GM12874 (cell line): ENCODE data around the gene SOX21.

Source experiments
- TF ChIP-seq, protein P1 (sequence below): IDR thresholded peaks from 2 replicates; pipeline ENCODE4 v1.5.1; 2011; ENCODE audit warnings: low read depth, mild to moderate bottlenecking, control low read depth, low read length, moderate library complexity; ENCODE audit not compliant: insufficient read depth

The SOX21 gene

GRCh38 chr13:94682229-94682628, 30.1 kb downstream of the SOX21 start:
- TF ChIP-seq, protein P1, sequence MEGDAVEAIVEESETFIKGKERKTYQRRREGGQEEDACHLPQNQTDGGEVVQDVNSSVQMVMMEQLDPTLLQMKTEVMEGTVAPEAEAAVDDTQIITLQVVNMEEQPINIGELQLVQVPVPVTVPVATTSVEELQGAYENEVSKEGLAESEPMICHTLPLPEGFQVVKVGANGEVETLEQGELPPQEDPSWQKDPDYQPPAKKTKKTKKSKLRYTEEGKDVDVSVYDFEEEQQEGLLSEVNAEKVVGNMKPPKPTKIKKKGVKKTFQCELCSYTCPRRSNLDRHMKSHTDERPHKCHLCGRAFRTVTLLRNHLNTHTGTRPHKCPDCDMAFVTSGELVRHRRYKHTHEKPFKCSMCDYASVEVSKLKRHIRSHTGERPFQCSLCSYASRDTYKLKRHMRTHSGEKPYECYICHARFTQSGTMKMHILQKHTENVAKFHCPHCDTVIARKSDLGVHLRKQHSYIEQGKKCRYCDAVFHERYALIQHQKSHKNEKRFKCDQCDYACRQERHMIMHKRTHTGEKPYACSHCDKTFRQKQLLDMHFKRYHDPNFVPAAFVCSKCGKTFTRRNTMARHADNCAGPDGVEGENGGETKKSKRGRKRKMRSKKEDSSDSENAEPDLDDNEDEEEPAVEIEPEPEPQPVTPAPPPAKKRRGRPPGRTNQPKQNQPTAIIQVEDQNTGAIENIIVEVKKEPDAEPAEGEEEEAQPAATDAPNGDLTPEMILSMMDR = no peak

DNA sequence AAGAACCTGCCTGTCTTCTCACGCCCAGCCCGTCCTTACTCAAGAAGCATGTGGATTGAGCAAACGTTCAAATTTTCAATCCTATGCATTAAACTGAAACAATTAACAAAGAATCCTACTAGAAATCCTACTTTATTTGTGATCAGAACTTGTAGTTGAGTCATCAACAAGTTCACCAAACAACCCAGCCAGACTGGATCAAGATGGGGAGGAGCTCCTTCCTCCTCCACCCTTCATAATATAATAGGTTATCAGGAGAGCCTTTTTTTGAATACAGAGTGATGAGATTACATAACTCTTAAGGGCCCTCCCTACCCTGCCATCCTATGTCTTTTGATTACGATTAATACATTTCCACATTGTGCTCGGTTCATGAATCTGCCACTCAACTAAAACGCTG, 32.7 kb downstream of the SOX21 start:
- TF ChIP-seq, protein P1 = no peak

DNA sequence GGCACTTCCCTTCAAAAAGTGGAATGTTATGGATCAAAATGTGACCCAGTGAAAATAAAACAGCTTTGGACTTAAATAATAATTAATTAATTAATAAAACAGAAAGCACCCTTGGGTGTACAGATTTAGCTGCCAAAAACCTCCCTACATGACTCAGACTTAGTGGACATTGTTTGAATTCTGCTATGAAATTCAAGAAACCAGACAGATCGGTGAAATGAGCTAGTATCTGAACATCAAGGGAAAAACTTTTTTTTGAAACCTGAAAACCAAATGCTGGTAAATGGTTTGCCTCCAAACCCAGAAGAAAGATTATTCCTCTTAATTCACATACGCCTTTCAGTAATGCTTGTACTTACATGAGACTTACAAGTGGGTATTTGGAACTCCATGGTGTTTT, 33.5 kb downstream of the SOX21 start:
- TF ChIP-seq, protein P1 = no peak

GRCh38 chr13:94677799-94678198, 34.5 kb downstream of the SOX21 start:
- TF ChIP-seq, protein P1 = no peak

DNA sequence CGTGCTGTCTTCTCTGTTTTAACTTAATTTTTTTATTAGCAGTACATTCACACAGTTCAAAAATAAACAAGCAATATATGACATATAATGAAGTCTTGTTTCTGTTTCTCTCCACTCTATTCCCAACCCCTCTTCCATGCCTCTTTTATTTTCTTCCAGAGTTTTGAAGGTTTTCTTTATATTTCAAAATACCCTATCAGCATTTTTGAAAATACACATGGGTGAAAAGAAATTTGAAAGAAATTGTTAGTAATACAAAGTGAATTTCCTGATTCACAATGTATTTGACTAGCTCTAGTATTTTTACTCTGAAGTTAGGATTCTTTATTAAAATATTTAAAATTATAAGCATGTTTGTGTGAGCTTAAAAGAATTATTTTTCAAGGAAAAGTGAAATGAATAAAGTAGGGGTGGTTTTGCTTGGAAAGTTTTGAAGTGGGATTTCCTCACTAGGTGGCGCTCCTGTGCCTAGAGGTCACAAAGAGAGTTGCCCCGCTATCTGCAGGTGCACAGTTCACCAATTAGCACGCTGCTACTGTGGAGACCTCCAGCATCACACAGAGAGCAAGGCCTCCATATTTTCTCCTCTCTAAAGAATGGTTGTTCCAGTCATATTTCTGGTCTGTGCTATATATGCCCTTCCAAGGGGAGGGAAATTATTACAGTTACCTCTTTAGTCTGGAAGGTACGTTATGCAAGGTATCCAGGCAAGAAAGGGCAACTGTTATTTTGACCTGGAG, 37.6 kb downstream of the SOX21 start:
- TF ChIP-seq, protein P1 = peak; percentile 77

GRCh38 chr13:94673851-94674250, 38.5 kb downstream of the SOX21 start:
- TF ChIP-seq, protein P1 = no peak

DNA sequence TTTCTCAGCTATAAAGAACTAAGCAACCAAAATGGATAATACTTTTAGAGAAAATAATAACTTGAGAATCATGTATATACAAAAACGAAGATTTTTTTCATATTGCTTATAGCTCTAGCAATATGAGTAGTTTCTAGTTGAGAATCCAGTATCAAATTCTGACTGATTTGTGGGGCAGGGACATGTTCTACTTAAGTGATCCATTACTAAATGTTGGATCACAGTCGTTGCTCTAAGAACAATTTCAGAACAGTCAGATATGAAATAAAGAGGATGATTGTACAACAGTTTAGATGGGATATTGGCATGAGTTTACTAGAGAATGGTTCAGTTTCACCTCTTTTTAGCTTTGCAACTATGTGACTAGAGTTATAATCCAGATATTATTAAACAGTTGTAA, 39.9 kb downstream of the SOX21 start:
- TF ChIP-seq, protein P1 = no peak
